Tibial artery (tissue), 4 donors: ENCODE data around the gene LAMA2.

Experiments
- DNase-seq, 2 donors: peaks; one replicate each; pipeline ENCODE4 v3.0.0-alpha.2; 2019
- H3K27ac ChIP-seq, 2 donors: fragments of 200-600 bp; sonication (generic) in 1 of 2; 1 replicate in 1 of 2; 2 replicates in 1 of 2; pipeline ENCODE4 v1.5.1; 2018 to 2019; ENCODE audit warnings: mild to moderate bottlenecking in 1 of 2
- H3K27me3 ChIP-seq, 2 donors: fragments of 200-600 bp; sonication (generic) in 1 of 2; one replicate each; pipeline versions ENCODE4 v1.5.1 to v1.6.0; 2016 to 2019
- H3K36me3 ChIP-seq, 3 donors: fragments of 200-600 bp; sonication (generic) in 2 of 3; one replicate each; pipeline ENCODE4 v1.5.1; 2016 to 2019; ENCODE audit warnings: mild to moderate bottlenecking in 2 of 3
- H3K4me1 ChIP-seq, 4 donors: fragments of 200-600 bp; sonication (generic) in 2 of 4; 1 replicate in 3 of 4; 2 replicates in 1 of 4; pipeline ENCODE4 v1.5.1; 2016 to 2019
- H3K4me3 ChIP-seq, 2 donors: fragments of 200-600 bp; sonication (generic) in 1 of 2; 1 replicate in 1 of 2; 2 replicates in 1 of 2; pipeline ENCODE4 v1.5.1; 2018 to 2019; ENCODE audit warnings: mild to moderate bottlenecking in 2 of 2
- H3K9me3 ChIP-seq, 3 donors: fragments of 200-600 bp; sonication (generic) in 1 of 3; one replicate each; pipeline ENCODE4 v1.5.1; 2016 to 2019
- intact Hi-C: fragments of 100-400 bp; cut with DNase I; formaldehyde crosslinking; loops from one replicate; pipeline ENCODE4 v1.15.0; 2023; ENCODE audit warnings: low total_unique reads
- TF ChIP-seq, protein P1 (sequence below), 2 experiments: fragments of 200-600 bp in 1 of 2; fragments of 450-650 bp in 1 of 2; IDR thresholded peaks; one replicate each; pipeline ENCODE4 v1.5.1; 2017 to 2019; ENCODE audit warnings: antibody characterized with exemption in 2 of 2, mild to moderate bottlenecking in 1 of 2, moderate library complexity in 1 of 2

LAMA2 gene, protein sequence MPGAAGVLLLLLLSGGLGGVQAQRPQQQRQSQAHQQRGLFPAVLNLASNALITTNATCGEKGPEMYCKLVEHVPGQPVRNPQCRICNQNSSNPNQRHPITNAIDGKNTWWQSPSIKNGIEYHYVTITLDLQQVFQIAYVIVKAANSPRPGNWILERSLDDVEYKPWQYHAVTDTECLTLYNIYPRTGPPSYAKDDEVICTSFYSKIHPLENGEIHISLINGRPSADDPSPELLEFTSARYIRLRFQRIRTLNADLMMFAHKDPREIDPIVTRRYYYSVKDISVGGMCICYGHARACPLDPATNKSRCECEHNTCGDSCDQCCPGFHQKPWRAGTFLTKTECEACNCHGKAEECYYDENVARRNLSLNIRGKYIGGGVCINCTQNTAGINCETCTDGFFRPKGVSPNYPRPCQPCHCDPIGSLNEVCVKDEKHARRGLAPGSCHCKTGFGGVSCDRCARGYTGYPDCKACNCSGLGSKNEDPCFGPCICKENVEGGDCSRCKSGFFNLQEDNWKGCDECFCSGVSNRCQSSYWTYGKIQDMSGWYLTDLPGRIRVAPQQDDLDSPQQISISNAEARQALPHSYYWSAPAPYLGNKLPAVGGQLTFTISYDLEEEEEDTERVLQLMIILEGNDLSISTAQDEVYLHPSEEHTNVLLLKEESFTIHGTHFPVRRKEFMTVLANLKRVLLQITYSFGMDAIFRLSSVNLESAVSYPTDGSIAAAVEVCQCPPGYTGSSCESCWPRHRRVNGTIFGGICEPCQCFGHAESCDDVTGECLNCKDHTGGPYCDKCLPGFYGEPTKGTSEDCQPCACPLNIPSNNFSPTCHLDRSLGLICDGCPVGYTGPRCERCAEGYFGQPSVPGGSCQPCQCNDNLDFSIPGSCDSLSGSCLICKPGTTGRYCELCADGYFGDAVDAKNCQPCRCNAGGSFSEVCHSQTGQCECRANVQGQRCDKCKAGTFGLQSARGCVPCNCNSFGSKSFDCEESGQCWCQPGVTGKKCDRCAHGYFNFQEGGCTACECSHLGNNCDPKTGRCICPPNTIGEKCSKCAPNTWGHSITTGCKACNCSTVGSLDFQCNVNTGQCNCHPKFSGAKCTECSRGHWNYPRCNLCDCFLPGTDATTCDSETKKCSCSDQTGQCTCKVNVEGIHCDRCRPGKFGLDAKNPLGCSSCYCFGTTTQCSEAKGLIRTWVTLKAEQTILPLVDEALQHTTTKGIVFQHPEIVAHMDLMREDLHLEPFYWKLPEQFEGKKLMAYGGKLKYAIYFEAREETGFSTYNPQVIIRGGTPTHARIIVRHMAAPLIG (N-terminal part only)

DNA sequence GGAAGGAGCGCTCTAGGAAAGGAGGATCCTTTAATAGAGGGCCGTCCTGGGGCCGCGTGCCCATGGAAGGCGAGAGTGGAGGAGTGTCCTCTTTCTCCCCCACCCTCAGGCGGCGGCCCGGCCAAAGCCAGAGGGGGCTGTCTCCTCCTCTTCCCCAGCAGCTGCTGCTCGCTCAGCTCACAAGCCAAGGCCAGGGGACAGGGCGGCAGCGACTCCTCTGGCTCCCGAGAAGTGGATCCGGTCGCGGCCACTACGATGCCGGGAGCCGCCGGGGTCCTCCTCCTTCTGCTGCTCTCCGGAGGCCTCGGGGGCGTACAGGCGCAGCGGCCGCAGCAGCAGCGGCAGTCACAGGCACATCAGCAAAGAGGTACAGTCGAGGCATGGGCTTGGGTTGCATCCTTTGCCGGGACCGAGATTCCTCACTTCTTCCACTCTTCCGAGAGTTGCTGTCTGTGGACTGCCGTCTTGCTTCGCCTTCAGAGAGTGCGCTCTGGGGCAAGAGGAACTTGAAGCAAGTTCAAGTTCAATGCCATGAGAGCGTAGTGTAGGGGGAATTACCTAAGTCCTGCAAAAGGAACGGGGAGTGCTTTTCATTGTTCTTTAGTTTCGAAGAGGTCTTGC lies at the start of gene LAMA2:
Gene LAMA2 (plus strand): TSS at position 148 of the 621 bp plus-strand sequence. CDS start 108 bp downstream, at position 256.
- Histone ChIP-seq H3K27ac (peak within 1 kb of the TSS; percentile 33 to 57), H3K4me1 (peaks cover 0 to 6% (median 2%) of the 10 kb centered on the region in 4 donors), H3K36me3 (no peaks in the 10 kb centered on the region), H3K4me3 (peak within 1 kb of the TSS; percentile 51 to 52), H3K27me3 (no peaks in the 10 kb centered on the region), H3K9me3 (no peaks in the 10 kb centered on the region)
- TF ChIP-seq, protein P1, sequence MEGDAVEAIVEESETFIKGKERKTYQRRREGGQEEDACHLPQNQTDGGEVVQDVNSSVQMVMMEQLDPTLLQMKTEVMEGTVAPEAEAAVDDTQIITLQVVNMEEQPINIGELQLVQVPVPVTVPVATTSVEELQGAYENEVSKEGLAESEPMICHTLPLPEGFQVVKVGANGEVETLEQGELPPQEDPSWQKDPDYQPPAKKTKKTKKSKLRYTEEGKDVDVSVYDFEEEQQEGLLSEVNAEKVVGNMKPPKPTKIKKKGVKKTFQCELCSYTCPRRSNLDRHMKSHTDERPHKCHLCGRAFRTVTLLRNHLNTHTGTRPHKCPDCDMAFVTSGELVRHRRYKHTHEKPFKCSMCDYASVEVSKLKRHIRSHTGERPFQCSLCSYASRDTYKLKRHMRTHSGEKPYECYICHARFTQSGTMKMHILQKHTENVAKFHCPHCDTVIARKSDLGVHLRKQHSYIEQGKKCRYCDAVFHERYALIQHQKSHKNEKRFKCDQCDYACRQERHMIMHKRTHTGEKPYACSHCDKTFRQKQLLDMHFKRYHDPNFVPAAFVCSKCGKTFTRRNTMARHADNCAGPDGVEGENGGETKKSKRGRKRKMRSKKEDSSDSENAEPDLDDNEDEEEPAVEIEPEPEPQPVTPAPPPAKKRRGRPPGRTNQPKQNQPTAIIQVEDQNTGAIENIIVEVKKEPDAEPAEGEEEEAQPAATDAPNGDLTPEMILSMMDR (IDR thresholded peaks at IDR 0.05), result peak in 1 of 2 experiments; percentile 16
- intact Hi-C loops, result no loop called here
- peak; percentile 86 to 88 for DNase-seq

DNA sequence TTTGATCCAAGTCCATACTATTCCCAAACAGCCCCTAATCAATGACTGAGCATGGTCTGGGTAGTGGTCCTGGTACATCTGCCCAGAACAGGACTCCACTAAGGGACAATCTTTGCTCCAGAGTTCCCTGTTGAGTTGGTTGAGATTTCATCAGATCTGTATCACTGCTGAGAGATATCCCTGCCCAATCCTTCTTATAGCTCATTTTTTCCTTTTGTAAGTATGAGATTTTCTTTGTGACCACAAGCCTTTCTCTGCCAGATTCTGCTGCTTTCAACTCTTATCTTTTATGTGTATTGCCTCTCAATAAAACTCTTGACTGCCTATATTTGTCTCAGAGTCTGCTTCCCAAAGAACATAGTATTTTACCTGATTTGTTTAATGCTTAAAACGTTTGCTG lies 46.2 kb upstream of the LAMA2 start:
- no peaks in the 10 kb centered on the region for H3K4me1 ChIP-seq
- DNase-seq, result no peak
- intact Hi-C loops, result no loop called here
- H3K36me3 ChIP-seq, result no peaks in the 10 kb centered on the region
- no peaks in the 10 kb centered on the region for H3K9me3 ChIP-seq
- no peak overlapping the region for H3K27ac ChIP-seq
- no peak overlapping the region for H3K4me3 ChIP-seq
- TF ChIP-seq, protein P1 (IDR thresholded peaks at IDR 0.05), result no peak
- H3K27me3 ChIP-seq, result no peaks in the 10 kb centered on the region

DNA sequence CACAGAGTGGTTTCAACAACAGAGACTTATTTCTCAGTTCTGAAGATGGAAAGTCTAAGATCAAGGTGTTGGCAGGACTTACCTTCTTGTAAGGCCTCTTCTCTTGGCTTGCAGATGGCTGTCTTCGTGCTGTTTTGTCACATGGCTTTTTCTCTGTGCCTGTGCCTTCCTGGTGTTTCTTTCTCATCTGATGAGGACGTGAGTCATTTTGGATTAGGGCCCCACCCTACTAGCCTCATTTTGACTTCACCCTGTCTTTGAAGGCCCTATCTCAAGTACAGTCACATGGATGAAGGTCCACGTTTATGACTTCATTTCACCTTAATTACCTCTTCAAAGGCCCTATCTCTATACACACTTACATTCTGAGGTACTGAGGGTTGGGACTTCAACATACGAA lies 41.4 kb upstream of the LAMA2 start:
- intact Hi-C loops, result no loop called here
- Histone ChIP-seq H3K27me3 (no peaks in the 10 kb centered on the region), H3K36me3 (no peaks in the 10 kb centered on the region), H3K4me1 (no peaks in the 10 kb centered on the region), H3K4me3 (no peak overlapping the region), H3K9me3 (no peaks in the 10 kb centered on the region), H3K27ac (no peak overlapping the region)
- TF ChIP-seq, protein P1 (IDR thresholded peaks at IDR 0.05), result no peak
- DNase-seq, result no peak

DNA sequence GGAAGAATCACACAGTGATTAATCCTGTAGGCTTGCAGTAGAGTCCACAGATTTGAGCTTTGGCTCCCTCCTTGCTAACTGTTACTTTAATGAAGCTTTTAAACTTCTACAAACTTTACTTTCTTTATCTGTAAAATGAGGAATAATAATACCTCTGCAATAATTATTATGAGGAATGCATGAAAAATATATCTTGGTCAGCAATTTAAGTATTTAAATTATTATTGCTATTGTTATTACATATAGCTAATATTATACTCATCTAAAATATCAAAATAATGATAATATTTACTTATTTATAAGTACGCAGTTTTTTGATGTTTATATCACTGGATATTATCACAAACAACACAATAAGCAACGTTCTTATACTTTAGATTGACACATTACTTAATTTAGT lies 38.3 kb upstream of the LAMA2 start:
- intact Hi-C loops, result no loop called here
- Histone ChIP-seq H3K4me3 (no peak overlapping the region), H3K9me3 (no peaks in the 10 kb centered on the region), H3K27ac (no peak overlapping the region), H3K4me1 (no peaks in the 10 kb centered on the region), H3K27me3 (no peaks in the 10 kb centered on the region), H3K36me3 (no peaks in the 10 kb centered on the region)
- no peak for DNase-seq
- TF ChIP-seq, protein P1 (IDR thresholded peaks at IDR 0.05), result no peak
